GM12872 (cell line): ENCODE data around the gene ABL1.

Experiments used
- TF ChIP-seq, protein P1 (sequence below): IDR thresholded peaks from 3 replicates; pipeline ENCODE4 v1.5.1; 2011; ENCODE audit warnings: low read depth, mild to moderate bottlenecking, low read length, moderate library complexity; ENCODE audit not compliant: insufficient read depth

The ABL1 gene

DNA sequence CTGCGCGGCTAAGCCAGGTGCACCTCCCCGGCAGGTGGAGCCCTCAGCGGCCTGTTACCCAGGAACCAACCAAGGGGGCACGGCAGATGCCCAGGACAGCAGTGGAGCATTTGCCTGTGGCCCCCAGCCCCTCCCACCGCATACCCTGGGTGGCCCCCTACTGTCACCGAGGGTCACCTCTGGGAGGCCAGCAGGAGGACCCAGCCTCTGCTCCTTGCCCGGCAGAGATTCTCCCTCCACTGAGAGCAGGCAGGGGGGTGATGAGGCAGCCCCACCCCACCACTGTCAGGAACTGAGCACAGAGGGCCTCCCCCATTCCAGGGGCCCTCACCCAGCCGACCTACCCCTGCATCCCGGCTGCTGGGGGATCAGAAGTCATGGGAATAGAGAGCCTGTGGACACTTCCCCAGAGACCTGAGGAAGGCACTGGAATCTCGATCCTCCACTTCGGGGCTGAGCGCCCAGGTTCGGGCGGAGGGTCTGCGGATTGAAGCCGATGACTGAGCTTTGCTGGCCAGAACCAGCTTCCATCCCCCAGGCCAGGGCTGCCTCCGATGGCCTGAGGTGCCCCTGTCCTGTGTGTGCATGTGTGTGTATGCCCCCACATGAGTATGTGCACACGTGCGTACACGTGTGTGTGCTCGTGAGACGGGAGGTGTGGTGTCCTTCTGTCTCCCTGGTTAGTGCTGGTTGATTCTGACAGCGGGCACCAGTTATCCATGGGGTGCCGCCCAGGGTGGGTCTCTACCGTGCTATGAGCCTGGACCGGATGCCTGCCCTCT lies 61.4 kb downstream of the ABL1 start, which contains the start of gene QRFP:
Gene QRFP, minus strand, starts transcription at position 580 of the 782 bp plus-strand sequence. CDS start 2,974 bp downstream, outside the sequence.
- TF ChIP-seq, protein P1, sequence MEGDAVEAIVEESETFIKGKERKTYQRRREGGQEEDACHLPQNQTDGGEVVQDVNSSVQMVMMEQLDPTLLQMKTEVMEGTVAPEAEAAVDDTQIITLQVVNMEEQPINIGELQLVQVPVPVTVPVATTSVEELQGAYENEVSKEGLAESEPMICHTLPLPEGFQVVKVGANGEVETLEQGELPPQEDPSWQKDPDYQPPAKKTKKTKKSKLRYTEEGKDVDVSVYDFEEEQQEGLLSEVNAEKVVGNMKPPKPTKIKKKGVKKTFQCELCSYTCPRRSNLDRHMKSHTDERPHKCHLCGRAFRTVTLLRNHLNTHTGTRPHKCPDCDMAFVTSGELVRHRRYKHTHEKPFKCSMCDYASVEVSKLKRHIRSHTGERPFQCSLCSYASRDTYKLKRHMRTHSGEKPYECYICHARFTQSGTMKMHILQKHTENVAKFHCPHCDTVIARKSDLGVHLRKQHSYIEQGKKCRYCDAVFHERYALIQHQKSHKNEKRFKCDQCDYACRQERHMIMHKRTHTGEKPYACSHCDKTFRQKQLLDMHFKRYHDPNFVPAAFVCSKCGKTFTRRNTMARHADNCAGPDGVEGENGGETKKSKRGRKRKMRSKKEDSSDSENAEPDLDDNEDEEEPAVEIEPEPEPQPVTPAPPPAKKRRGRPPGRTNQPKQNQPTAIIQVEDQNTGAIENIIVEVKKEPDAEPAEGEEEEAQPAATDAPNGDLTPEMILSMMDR = no peak

GRCh38 chr9:130897105-130897751 lies 62.2 kb downstream of the ABL1 start:
- TF ChIP-seq, protein P1 = no peak

DNA sequence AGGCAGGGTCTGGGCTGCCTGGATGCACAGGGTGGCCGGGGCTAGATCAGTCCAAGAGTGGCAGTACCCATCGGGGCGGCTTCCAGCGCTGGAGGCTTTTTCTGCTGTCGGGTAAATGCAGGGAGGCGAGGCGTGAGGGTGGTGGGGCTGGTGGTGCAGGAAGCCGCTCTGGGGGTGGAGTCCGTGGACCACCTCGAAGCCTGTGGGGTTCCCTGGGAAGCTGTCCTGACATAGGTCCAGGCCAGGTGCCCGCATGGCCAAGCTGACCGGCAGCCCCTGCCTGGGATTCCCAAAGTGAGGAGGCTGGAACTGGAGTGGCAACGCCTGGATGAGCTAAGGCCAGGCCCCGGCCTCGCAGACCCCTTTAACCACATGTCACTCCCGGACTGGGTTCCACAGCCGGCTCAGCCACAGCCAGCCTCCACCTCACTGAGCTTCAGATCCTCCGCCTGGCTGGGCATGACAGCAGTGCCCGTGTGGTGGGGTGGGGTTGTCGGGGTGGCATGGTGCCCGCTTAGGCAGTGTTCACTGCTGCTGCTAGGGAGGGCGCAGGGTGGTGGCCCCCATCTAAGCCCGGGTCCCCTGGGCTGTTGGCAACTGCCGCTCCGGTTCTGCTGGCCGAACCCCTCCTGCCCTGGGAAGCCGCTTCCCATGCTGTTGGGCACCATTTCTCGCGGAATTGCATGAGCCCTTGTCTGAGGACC lies 62.9 kb downstream of the ABL1 start:
- TF ChIP-seq, protein P1 = no peak

GRCh38 chr9:130898552-130898852 lies 63.4 kb downstream of the ABL1 start:
- TF ChIP-seq, protein P1 = no peak

GRCh38 chr9:130899051-130899748 lies 64.1 kb downstream of the ABL1 start:
- TF ChIP-seq, protein P1 = no peak

- TF ChIP-seq, protein P1 = no peak
Observed at GRCh38 chr9:130900701-130901497, 65.8 kb downstream of the ABL1 start.
